ENCODE measurements around the gene PTOV1.

Gene PTOV1

DNA sequence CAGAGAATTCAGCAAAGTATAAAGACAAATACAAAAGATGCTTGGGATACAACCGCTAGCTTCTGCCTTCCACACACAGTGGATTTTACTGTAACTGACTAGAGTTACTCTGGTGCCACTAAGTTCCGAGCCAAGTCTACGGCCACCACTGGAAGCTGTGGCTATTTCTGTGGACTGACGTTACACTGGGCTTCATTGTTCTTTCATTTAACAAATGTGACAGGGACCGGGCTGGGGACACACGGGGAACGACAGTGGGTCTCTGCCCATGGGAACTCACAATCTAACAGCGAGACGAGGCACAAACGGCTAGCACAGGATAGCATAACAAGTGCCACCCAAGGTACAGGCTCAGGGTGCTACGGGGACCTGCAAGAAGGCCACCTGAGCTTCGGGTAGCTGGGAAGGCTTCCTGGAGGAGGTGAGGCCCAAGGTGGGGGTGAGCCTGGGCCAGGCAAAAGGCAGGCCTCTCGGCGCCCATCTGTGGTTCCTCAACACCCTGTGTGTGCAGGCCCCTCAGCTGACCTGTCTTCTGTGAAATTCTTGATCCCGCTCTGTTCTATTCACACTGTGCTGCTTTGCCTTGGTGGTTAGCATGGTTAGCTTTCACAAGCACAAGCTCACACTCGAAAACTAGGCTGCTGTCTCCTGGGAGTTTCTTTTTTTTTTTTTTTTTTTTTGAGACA lies 56.1 kb downstream of the PTOV1 start:
- no peak for DNase-seq (ENCODE audit: extremely low spot score)
- TF ChIP-seq L3MBTL2 (conservative IDR thresholded peaks at IDR 0.05), result no peak
- no peak for TF ChIP-seq ARNT (IDR thresholded peaks at IDR 0.05)
- TF ChIP-seq TARDBP (IDR thresholded peaks at IDR 0.05), result no peak
- no peak for TF ChIP-seq FOXM1 (IDR thresholded peaks at IDR 0.05; ENCODE audit: borderline replicate concordance)
- TF ChIP-seq SP1 (IDR thresholded peaks at IDR 0.05), result no peak
- TF ChIP-seq FOXA1 (IDR thresholded peaks at IDR 0.05), result no peak
- TF ChIP-seq SUZ12 (IDR thresholded peaks at IDR 0.05), result no peak
- TF ChIP-seq FOXK2 (IDR thresholded peaks at IDR 0.05), result no peak
- TF ChIP-seq, protein P1, sequence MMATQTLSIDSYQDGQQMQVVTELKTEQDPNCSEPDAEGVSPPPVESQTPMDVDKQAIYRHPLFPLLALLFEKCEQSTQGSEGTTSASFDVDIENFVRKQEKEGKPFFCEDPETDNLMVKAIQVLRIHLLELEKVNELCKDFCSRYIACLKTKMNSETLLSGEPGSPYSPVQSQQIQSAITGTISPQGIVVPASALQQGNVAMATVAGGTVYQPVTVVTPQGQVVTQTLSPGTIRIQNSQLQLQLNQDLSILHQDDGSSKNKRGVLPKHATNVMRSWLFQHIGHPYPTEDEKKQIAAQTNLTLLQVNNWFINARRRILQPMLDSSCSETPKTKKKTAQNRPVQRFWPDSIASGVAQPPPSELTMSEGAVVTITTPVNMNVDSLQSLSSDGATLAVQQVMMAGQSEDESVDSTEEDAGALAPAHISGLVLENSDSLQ (IDR thresholded peaks at IDR 0.05), result no peak
- TF ChIP-seq ZNF384 (IDR thresholded peaks at IDR 0.05), result no peak
- TF ChIP-seq HDGF (IDR thresholded peaks at IDR 0.05; ENCODE audit: borderline replicate concordance), result no peak
- TF ChIP-seq BHLHE40 (IDR thresholded peaks at IDR 0.05; ENCODE audit: borderline replicate concordance), result no peak
- no peak for TF ChIP-seq CTBP1 (IDR thresholded peaks at IDR 0.05; ENCODE audit: borderline replicate concordance)
- TF ChIP-seq LEF1 (IDR thresholded peaks at IDR 0.05; ENCODE audit: borderline replicate concordance), result no peak
- ChIA-PET POLR2A (no interaction called here), CTCF (no interaction called here)

DNA sequence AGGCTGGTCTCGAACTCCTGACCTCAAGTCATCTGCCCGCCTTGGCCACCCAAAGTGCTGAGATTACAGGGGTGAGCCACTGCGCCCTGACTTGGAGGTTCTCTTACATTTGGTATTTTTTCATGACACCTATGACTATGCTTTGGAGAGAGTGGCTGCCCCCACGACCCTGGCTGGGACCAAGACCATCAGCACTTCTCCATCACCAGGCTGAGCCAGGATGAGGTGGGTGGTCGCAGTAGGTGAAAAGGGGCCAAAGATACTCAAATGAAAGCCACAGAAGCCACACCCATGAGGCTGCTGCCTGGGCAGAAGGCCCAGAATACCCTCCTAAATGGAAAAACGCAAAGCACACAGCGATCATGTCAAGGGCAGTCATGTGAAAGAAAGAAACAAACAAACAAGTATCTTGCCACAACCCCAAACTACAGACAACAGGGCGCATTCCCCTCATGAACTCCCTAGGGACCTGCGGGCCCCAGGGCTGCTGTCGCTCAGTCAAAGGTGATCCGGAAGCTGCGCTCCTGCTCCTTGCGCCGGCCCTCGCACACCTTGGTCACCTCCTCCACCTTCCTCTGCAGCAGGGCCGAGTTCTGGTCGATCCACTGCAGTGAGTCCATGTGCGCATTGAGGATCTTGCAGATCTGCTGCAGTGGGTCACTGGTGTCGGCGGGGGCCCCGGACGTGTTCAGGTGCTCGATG lies 56.9 kb downstream of the PTOV1 start:
- POLR2A ChIA-PET, result interaction anchor here (1.7 kb wide), 1 partner anchor 8 kb away, joined by 5 read pairs; no protein-coding TSS in a partner anchor
- TF ChIP-seq HDGF (IDR thresholded peaks at IDR 0.05; ENCODE audit: borderline replicate concordance) (no peak), TARDBP (IDR thresholded peaks at IDR 0.05) (no peak), ELF4 (IDR thresholded peaks at IDR 0.05) (no peak), FOXK2 (IDR thresholded peaks at IDR 0.05) (no peak), L3MBTL2 (conservative IDR thresholded peaks at IDR 0.05) (no peak), FOXM1 (IDR thresholded peaks at IDR 0.05; ENCODE audit: borderline replicate concordance) (no peak), ARNT (IDR thresholded peaks at IDR 0.05) (no peak), BHLHE40 (IDR thresholded peaks at IDR 0.05; ENCODE audit: borderline replicate concordance) (no peak), ZNF384 (IDR thresholded peaks at IDR 0.05) (no peak), FOXA1 (IDR thresholded peaks at IDR 0.05) (no peak), SP1 (IDR thresholded peaks at IDR 0.05) (no peak), SUZ12 (IDR thresholded peaks at IDR 0.05) (no peak), NFRKB (IDR thresholded peaks at IDR 0.05) (no peak)
- TF ChIP-seq, protein P1 (IDR thresholded peaks at IDR 0.05), result no peak
- no peak for DNase-seq (ENCODE audit: extremely low spot score)
- CTCF ChIA-PET, result no interaction called here

DNA sequence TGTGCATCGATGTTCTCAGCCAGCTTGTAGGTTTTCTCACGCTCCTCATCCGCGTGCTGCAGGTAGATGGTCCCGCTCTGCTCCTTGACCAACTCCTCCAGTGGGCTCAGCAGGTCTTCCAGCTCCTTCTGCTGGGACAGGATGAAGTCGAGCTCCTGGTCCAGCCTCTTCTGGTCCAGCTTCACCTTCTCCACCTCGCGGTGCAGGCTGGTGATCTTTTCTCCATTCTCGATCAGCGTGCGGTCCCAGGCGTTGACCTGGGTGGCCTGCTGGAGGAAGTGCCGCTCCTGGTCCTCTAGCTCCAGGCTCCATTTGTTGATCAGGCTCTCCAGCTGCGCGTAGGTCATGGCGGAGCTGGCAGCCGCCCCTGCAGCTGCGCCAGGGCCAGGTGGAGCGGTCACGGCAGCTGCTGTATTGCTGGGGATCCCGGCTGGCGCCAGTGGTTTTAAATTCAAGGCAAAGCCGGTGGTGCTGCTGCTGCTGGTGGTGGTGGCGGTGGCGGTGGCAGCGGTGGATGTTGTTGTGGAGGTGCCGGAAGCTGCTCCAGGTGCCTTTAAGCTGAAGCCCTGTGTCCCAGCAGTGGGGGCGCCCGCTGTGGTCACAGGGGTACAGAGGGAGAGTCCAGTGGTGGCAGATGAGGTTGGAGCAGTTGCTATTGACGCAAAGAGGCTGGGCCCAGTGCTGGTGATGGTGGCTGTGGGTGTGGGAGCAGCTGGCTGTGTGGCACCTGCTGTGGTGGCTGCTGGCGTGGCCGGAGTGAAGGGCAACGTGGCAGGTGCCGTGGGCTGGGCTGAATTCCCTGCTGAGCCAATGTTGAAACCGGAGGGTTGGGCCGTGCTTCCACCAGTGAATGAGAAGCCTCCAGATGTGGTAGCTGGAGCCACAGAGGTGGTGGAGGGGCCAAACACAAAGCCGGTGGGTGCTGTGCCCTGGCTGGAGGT lies 57.8 kb downstream of the PTOV1 start:
- ChIA-PET POLR2A (interaction anchor here (1.1 to 1.7 kb wide), 2 partner anchors 9 to 21 kb away, joined by 4 to 5 read pairs; partner anchors contain the start of gene NUP62), CTCF (no interaction called here)

DNA sequence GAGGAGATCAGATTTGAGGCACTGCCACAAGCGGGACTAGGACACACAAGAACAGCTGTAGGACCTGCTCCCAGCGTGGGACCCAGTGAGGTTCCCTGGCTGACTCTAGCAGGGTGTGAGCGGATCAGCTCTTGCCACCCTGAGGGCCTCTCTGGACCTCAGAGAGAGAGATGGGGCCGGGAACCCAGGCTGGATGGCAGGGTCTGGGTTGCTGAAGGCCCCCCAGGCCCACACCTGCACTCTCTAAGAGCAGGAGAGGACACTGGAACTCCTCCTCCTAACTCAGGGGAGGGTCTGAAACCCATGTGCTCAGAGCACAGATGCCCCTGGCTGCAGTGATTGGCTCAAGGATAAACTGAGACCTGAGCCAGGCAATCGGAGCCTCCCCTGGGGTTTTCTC lies 59.2 kb downstream of the PTOV1 start:
- no peak for TF ChIP-seq TARDBP (IDR thresholded peaks at IDR 0.05)
- TF ChIP-seq NFRKB (IDR thresholded peaks at IDR 0.05), result no peak
- no peak for DNase-seq (ENCODE audit: extremely low spot score)
- POLR2A ChIA-PET, result interaction anchor here (1.1 kb wide), 1 partner anchor 19 kb away, joined by 4 read pairs; the partner anchor contains the start of gene NUP62
- CTCF ChIA-PET, result no interaction called here

More for the DNA sequence above, 57.8 kb downstream of the PTOV1 start:
- TF ChIP-seq BHLHE40 (IDR thresholded peaks at IDR 0.05; ENCODE audit: borderline replicate concordance), result no peak
- no peak for TF ChIP-seq SUZ12 (IDR thresholded peaks at IDR 0.05)
- TF ChIP-seq ELF4 (IDR thresholded peaks at IDR 0.05), result no peak
- TF ChIP-seq FOXM1 (IDR thresholded peaks at IDR 0.05; ENCODE audit: borderline replicate concordance), result no peak
- no peak for TF ChIP-seq TARDBP (IDR thresholded peaks at IDR 0.05)
- no peak for TF ChIP-seq ZNF384 (IDR thresholded peaks at IDR 0.05)
- no peak for TF ChIP-seq NFRKB (IDR thresholded peaks at IDR 0.05)
- no peak for TF ChIP-seq SP1 (IDR thresholded peaks at IDR 0.05)
- TF ChIP-seq L3MBTL2 (conservative IDR thresholded peaks at IDR 0.05), result no peak
- TF ChIP-seq FOXA1 (IDR thresholded peaks at IDR 0.05), result no peak
- TF ChIP-seq, protein P1 (IDR thresholded peaks at IDR 0.05), result no peak
- TF ChIP-seq HDGF (IDR thresholded peaks at IDR 0.05; ENCODE audit: borderline replicate concordance), result no peak
- no peak for TF ChIP-seq LEF1 (IDR thresholded peaks at IDR 0.05; ENCODE audit: borderline replicate concordance)
- DNase-seq (ENCODE audit: extremely low spot score), result no peak

All from HEK293T (cell line).